Stimulated activated CD4-positive, alpha-beta T cell treated with anti-CD3 and anti-CD28 coated beads, Interleukin-1b, Interleukin-23, amount 100 ng/mL, for 1 hour (primary cell): Measurements from ENCODE around the gene ZMIZ1.
A peak's percentile ranks its signal among the peaks of the same experiment; 100 is the strongest.

Experiments
- DNase-seq, 2 donors: peaks; one replicate each; pipeline ENCODE4 v3.0.0-alpha.2; 2020; ENCODE audit warnings: low read depth in 2 of 2

Gene ZMIZ1

GRCh38 chr10:79066411-79067240, 2.1 kb upstream of the ZMIZ1 start:
- no peak for DNase-seq

DNA sequence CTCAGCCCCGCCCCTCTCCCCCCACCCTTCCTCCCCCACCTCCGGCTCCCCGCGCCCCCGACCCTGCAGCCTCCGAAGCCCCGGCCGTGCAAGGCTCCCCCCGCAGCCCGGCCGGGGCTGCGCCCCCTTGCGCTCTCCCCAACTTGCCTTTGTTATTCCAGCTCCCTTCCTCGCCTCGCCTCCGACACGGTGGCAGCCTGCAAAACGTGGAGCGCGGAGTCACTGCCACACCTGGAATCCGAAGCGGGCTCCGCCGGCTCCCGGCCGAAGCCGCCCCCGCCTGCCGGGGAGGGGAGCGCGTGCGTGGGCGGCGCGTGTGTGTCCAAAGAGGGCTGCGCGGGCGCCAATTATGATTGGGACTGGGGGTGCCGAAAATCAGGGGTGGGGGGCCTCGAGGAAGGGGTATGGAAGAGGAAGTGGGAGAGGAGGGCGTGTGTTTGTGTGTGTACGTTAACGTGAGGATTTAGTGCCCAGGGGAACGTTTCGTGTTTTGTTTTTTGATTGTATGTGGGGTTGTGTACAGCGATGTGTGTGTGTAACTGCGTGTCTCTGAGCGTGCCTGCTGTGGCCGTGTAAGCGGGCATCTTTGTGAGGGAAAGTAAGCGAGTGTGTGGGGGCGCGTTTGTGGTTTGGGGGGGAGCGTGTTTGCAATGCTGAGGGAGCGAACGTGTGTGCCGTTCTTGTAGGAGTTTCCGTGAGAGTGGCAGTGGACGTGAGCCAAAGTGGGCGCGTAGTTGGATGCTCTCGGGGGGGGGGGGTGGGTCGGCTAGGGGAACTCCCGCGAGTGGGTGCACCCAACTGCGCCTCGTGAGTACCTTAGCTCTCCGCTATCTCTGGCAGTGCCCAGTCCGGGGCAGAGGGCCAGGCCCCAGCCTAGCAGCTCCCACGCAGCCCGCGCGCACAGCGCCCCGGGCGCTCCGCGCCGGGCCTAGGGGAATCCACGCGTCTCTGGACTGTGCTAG, 1.2 kb upstream of the ZMIZ1 start:
- peak; percentile 52 to 76 for DNase-seq

- DNase-seq = no peak
Measured at GRCh38 chr10:79068203-79068561, 584 bp upstream of the ZMIZ1 start.

DNA sequence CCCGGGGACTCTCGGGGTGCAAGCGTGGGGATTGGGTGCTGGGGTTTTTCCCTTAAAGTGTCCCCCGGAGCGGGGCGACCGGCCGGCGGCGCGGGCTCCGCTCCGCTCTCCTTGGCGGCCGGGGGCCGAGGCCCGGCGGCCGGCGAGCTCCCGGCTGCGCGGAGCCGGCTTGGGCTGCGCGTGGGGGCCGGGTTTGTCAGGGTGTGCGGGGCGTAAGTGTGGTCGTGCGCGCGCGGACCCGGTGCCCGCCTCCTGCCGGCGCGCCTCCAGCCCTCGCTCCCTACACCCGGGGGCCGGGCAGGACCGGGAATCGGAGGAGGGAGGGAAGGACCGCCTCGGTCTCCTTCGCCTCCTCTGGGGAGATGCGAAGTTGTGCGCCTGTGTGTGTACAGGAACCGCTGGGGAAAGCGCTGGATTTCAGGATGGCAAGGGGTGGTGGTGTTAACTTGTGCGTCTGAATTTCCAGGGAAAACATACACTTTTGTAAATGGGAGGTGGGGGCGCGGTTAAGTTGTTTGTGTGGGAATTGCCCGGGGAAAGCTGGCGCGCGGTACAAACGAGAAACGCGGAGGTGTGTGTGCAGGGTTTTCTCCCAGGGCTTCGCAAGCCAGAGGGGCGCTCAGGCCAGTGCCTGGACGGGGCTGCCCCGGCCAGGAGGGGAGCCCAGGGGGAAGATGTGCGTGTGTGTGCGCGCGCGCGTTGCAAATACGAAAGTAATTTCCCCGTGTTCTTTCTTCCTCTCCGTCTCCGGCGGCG, 737 bp downstream of the ZMIZ1 start:
- peak in 1 of 2 donors; percentile 38 for DNase-seq

DNA sequence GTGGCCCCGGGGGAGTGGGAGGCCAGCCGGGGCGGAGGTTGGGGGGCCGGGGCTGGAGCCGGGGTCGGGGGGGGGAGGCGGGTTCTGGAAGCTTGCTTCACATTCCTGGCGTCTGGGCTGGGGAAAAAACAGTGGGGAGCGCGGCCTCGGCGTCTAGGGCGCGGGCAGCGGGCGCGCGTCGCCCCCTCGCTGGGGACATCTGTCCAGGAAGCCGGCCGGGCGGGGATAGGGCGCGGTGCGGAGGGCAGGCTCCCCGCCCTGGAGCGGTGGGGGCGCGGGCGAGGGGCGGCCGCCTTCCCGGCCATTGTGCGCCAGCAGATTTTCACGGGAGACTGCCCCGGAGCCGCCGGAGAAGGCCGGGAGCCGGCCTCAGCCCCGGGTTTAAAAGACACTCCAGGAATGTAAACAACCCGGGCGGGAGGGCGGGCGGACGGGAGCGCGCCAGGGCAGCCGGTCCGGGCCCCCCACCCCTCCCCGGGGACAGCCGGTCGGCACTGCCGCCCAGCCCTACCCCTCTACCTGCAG, 1.4 kb downstream of the ZMIZ1 start:
- DNase-seq = no peak

DNA sequence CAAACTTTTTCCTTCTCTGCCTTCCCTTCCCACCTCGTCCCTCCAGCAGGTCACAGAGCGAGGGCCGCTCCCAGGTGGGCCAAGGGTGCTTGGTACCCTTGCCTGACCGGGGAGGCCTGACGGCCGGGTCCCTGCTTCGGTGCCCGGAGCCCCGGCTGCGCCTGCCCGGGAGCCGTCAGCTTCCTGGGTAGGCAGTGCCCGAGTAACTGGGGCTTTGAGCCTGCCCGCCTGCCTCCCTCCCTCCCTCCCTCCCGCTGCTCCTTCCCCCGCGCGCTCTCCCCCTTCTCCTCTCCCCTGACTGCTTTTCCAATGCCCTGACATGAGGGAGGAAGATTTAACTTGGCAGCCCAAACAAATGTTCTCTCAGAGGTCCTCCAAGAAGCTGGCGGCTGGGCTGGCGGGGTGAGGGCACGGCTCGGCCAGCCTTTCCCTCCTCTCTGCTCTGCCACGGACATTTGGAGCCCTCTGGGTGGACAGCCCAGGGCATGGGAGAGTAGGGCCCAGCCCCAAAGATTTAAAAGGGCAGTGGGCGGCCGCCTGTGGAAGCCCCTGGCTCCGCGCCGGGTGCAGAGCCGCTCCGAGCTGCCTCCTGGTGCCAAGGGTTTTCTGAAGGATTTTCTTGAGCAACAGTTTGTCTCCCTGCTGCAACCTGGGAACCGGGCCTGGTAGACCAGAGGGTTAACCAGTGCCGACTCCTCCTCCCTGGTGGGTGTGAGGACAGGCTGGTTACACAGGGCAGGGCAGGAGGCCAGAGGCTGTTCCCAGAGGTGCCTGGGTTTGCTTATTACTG, 2.0 kb downstream of the ZMIZ1 start:
- DNase-seq = no peak

DNA sequence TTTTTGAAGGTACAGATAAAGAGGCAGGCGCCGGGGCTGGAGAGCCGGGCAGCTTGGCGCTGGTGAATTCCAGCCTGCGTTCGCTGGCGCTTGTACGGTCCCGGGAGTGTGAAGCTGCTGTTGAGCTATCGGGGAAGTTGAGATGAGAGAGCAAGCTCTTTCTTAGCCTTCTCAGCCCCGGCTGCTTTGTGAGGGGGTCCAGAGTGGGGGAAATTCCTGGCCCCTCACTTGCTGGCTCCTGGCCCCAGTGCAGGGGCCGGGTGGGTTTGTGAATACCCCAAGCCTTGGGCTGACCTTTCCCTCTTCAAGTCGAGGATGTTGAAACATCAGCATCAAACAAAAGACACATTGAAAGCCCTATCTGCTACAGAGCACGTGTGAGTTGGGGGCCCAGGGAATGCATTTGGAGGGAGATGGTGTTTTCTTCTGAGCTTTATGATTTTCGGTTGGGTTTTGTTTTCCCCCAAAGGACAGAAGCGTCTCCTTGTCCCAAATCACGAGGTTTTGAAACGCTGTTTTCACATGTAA, 2.7 kb downstream of the ZMIZ1 start:
- DNase-seq = no peak

- DNase-seq = no peak
Measured at GRCh38 chr10:79072041-79072441, 3.3 kb downstream of the ZMIZ1 start.

DNA sequence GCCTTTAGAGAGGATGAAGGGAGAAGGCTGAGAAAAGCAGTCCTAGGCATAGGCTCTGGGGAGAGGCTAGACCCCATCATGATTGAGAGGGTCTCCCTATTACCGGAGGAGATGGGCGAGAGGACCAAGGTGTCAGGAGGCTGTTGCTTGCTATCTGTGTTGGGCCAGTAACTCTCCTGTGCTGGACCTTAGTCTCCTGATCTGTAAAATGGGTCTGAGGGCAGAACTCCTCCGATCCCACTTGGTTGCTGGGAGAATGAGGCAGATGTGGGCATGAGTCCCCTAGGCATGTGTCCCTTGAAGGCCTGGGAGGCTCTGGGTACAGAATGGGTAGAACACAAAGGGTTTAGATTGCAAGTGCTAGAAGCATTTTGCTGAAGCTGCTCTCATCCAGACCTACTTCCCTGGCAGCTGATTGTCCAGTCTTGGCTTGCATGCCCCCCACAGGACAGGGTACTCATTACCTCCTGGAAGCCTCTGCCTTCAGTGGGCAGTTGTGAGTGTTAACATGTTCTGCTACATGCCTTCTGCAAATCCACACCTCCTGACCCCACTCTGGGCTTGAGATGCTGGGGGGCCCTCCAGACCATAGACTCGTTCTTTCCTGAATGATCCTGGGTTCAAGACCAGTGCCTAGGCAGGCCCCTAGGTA, 4.4 kb downstream of the ZMIZ1 start:
- DNase-seq = no peak

- no peak for DNase-seq
Measured at GRCh38 chr10:79073784-79074432, 5.1 kb downstream of the ZMIZ1 start.

- DNase-seq = no peak
Measured at GRCh38 chr10:79074732-79075131, 6.0 kb downstream of the ZMIZ1 start.

DNA sequence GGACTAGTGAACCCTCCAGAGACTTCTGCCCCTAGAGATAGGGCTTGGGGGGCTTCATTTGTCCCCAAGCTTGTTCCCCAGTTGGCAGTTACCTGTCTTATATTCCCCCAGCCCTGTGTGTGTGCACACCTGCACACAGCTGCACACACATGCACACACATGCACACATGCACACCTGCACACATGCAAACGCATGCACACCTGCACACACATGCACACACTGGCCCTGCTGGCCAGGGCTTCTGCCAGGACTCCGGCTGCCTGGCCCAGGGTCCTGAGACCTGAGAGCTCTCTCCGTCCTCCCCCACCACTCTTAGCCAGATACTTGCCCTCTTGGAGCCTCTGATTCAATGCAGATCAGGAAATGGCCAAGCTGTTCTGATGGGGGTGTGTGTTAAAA, 6.7 kb downstream of the ZMIZ1 start:
- no peak for DNase-seq

- DNase-seq = no peak
Measured at GRCh38 chr10:79077488-79078173, 8.9 kb downstream of the ZMIZ1 start.

DNA sequence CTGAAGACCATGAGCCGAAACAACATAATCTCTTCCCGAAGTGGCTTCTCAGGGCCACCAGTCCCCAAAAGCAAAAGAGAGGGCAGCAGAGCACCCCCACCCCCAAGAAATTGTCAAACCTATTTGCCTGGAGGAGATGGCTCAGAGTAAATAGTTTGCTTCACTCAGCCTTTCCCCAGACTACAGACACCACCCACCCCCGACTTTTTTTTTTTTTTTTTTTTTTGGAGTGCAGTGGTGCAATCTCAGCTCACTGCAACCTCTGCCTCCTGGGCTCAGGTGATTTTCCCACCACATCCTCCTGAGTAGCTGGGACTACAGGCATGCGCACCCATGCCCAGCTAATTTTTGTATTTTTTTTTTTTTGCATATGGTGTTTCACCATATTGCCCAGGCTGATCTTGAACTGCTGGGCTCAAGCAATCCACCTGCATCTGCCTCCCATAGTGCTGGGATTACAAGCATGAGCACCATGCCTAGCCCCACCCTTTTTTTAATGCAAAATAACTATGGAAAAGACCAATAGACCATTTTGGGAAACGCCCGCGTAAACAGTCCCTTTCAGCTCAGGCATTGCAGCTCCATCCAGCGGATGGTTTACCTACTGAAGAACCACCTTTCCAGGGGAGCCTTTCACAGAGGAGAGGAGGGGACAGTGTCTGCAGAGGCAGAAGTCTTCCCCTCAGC, 9.7 kb downstream of the ZMIZ1 start:
- DNase-seq = no peak

- DNase-seq = no peak
Measured at GRCh38 chr10:79079054-79079397, 10.3 kb downstream of the ZMIZ1 start.

GRCh38 chr10:79079490-79080355, 11.0 kb downstream of the ZMIZ1 start:
- DNase-seq = no peak

GRCh38 chr10:79081353-79082034, 12.7 kb downstream of the ZMIZ1 start:
- DNase-seq = no peak
